Adrenal gland (tissue), 5 donors: ENCODE results near the gene SCYGR3.

Experiments used
- CTCF ChIP-seq, 6 experiments: fragments of 450-650 bp in 4 of 6; fragments of 200-600 bp in 2 of 6; sonication (generic) in 1 of 6; IDR thresholded peaks; 1 replicate in 5 of 6; 2 replicates in 1 of 6; pipeline versions ENCODE4 v1.5.1 to v1.8.0; 2016 to 2021; ENCODE audit warnings: antibody characterized with exemption in 6 of 6, mild to moderate bottlenecking in 2 of 6, moderate library complexity in 1 of 6
- POLR2A ChIP-seq, 2 donors: fragments of 450-650 bp; IDR thresholded peaks; one replicate each; pipeline ENCODE4 v1.6.1; 2017; ENCODE audit warnings: antibody characterized with exemption in 2 of 2, mild to moderate bottlenecking in 2 of 2, moderate library complexity in 1 of 2
- donor health status: DM: no; HTN: no; CAD: no.

- TF ChIP-seq CTCF (IDR thresholded peaks at IDR 0.05) (no peak), POLR2A (IDR thresholded peaks at IDR 0.05) (no peak)
These were observed 19.6 kb upstream of the SCYGR3 start for GRCh38 chr2:227634201-227634600.
